Measurements from ENCODE around the gene KCNK17. TPM values are rescaled to one million over a fixed set of nuclear protein-coding genes. Genes with fewer than 3 reads are reported as not detected.

The KCNK17 gene
- total RNA-seq, 1 donor from 2014 or later, result 3.7 TPM

- H3K36me3 ChIP-seq, result no peaks in the 10 kb centered on the region
- no peaks in the 10 kb centered on the region for H3K27me3 ChIP-seq
- no peak for ATAC-seq
- intact Hi-C loops (cut with DNase I), result loop anchor here (5.0 kb wide), 1 partner anchor 138 kb away; no protein-coding TSS in a partner anchor
- DNase-seq, result no peak
- H3K9me3 ChIP-seq, result no peaks in the 10 kb centered on the region
- TF ChIP-seq CTCF (IDR thresholded peaks at IDR 0.05), result no peak
- peaks cover 6% of the 10 kb centered on the region for H3K4me1 ChIP-seq
- H3K4me3 ChIP-seq, result no peak overlapping the region
- H3K27ac ChIP-seq, result no peak overlapping the region
Observed at GRCh38 chr6:39304951-39305350, 9.3 kb downstream of the KCNK17 start.

- peaks cover 6% of the 10 kb centered on the region for H3K4me1 ChIP-seq
- TF ChIP-seq CTCF (IDR thresholded peaks at IDR 0.05), result peak; percentile 4
- intact Hi-C loops (cut with DNase I), result loop anchor here (5.0 kb wide), 1 partner anchor 136 kb away; no protein-coding TSS in a partner anchor
- H3K27ac ChIP-seq, result no peak overlapping the region
- DNase-seq, result no peak
- ATAC-seq, result no peak
- no peaks in the 10 kb centered on the region for H3K36me3 ChIP-seq
- H3K4me3 ChIP-seq, result no peak overlapping the region
- no peaks in the 10 kb centered on the region for H3K9me3 ChIP-seq
- no peaks in the 10 kb centered on the region for H3K27me3 ChIP-seq
Observed at GRCh38 chr6:39303425-39304153, 10.6 kb downstream of the KCNK17 start.

- DNase-seq (peak; percentile 92), ATAC-seq (peak; percentile 96)
Observed at GRCh38 chr6:39302669-39303424, 11.4 kb downstream of the KCNK17 start.

GRCh38 chr6:39302011-39302410, 12.2 kb downstream of the KCNK17 start:
- H3K27me3 ChIP-seq, result no peaks in the 10 kb centered on the region
- intact Hi-C loops (cut with DNase I), result loop anchor here (5.0 kb wide), 1 partner anchor 135 kb away; no protein-coding TSS in a partner anchor
- no peak overlapping the region for H3K27ac ChIP-seq
- H3K4me1 ChIP-seq, result peaks cover 10% of the 10 kb centered on the region
- TF ChIP-seq CTCF (IDR thresholded peaks at IDR 0.05), result no peak
- DNase-seq (no peak), ATAC-seq (no peak)
- H3K9me3 ChIP-seq, result no peaks in the 10 kb centered on the region
- no peak overlapping the region for H3K4me3 ChIP-seq
- no peaks in the 10 kb centered on the region for H3K36me3 ChIP-seq

More at GRCh38 chr6:39302669-39303424, 11.4 kb downstream of the KCNK17 start:
- peak; percentile 91 for TF ChIP-seq CTCF (IDR thresholded peaks at IDR 0.05)
- Histone ChIP-seq H3K27ac (no peak overlapping the region), H3K4me1 (peaks cover 10% of the 10 kb centered on the region), H3K4me3 (no peak overlapping the region), H3K27me3 (no peaks in the 10 kb centered on the region), H3K36me3 (no peaks in the 10 kb centered on the region), H3K9me3 (no peaks in the 10 kb centered on the region)
- intact Hi-C loops (cut with DNase I), result loop anchor here (5.0 kb wide), 1 partner anchor 136 kb away; no protein-coding TSS in a partner anchor

GRCh38 chr6:39301606-39302005, 12.6 kb downstream of the KCNK17 start:
- Histone ChIP-seq H3K9me3 (no peaks in the 10 kb centered on the region), H3K27me3 (no peaks in the 10 kb centered on the region), H3K36me3 (no peaks in the 10 kb centered on the region), H3K27ac (no peak overlapping the region), H3K4me1 (peaks cover 10% of the 10 kb centered on the region), H3K4me3 (no peak overlapping the region)
- DNase-seq (no peak), ATAC-seq (no peak)
- TF ChIP-seq CTCF (IDR thresholded peaks at IDR 0.05), result no peak
- intact Hi-C loops (cut with DNase I), result loop anchor here (5.0 kb wide), 1 partner anchor 134 kb away; no protein-coding TSS in a partner anchor
